Activated CD4-positive, alpha-beta T cell treated with anti-CD3 and anti-CD28 coated beads, Interleukin-2, amount 50 U/mL, for 1 hour (primary cell): ENCODE data around the gene CAMTA1.

ENCODE experiments used
- DNase-seq: peaks from one replicate; pipeline ENCODE4 v3.0.0-alpha.2; 2020

The CAMTA1 gene

GRCh38 chr1:7174980-7175906 is 390.0 kb downstream of the CAMTA1 start:
- no peak for DNase-seq

- no peak for DNase-seq
Observed at GRCh38 chr1:7177021-7177420, 391.8 kb downstream of the CAMTA1 start.

GRCh38 chr1:7177438-7178146 is 392.3 kb downstream of the CAMTA1 start:
- no peak for DNase-seq

GRCh38 chr1:7178336-7178735 is 393.1 kb downstream of the CAMTA1 start:
- DNase-seq: no peak

- no peak for DNase-seq
Observed at GRCh38 chr1:7178741-7179140, 393.5 kb downstream of the CAMTA1 start.

- DNase-seq: no peak
Observed at GRCh38 chr1:7185721-7186120, 400.5 kb downstream of the CAMTA1 start.

- DNase-seq: no peak
Observed at GRCh38 chr1:7186382-7187111, 401.3 kb downstream of the CAMTA1 start.

- DNase-seq: no peak
Observed at GRCh38 chr1:7187112-7187493, 401.8 kb downstream of the CAMTA1 start.

- no peak for DNase-seq
Observed at GRCh38 chr1:7190261-7190660, 405.0 kb downstream of the CAMTA1 start.

- no peak for DNase-seq
Observed at GRCh38 chr1:7192453-7192852, 407.2 kb downstream of the CAMTA1 start.

GRCh38 chr1:7196036-7196911 is 411.0 kb downstream of the CAMTA1 start:
- no peak for DNase-seq

- DNase-seq: no peak
Observed at GRCh38 chr1:7198664-7199063, 413.4 kb downstream of the CAMTA1 start.

GRCh38 chr1:7199077-7199779 is 414.0 kb downstream of the CAMTA1 start:
- DNase-seq: no peak

- no peak for DNase-seq
Observed at GRCh38 chr1:7207875-7208646, 422.8 kb downstream of the CAMTA1 start.

GRCh38 chr1:7208647-7209180 is 423.5 kb downstream of the CAMTA1 start:
- no peak for DNase-seq

- DNase-seq: no peak
Observed at GRCh38 chr1:7209336-7209735, 424.1 kb downstream of the CAMTA1 start.

- peak; percentile 10 for DNase-seq
Observed at GRCh38 chr1:7218210-7218832, 433.1 kb downstream of the CAMTA1 start.

- DNase-seq: no peak
Observed at GRCh38 chr1:7219031-7219430, 433.8 kb downstream of the CAMTA1 start.

- no peak for DNase-seq
Observed at GRCh38 chr1:7220007-7220406, 434.8 kb downstream of the CAMTA1 start.

GRCh38 chr1:7220712-7221252 is 435.5 kb downstream of the CAMTA1 start:
- DNase-seq: no peak
